Measurements from ENCODE around the gene SPOCK1.

Gene SPOCK1

GRCh38 chr5:137350791-137351190, 148.3 kb downstream of the SPOCK1 start:
- no peak overlapping the region for H3K4me3 ChIP-seq (ENCODE audit: low read depth, low read length)
- no peak for DNase-seq (ENCODE audit: low read depth)
- TF ChIP-seq CTCF (IDR thresholded peaks at IDR 0.05; ENCODE audit: control insufficient read depth, extremely low read depth, insufficient read depth), result no peak

- no peak for TF ChIP-seq CTCF (IDR thresholded peaks at IDR 0.05; ENCODE audit: control insufficient read depth, extremely low read depth, insufficient read depth)
- no peak overlapping the region for H3K4me3 ChIP-seq (ENCODE audit: low read depth, low read length)
- no peak for DNase-seq (ENCODE audit: low read depth)
Measured at GRCh38 chr5:137348759-137349158, 150.4 kb downstream of the SPOCK1 start.

GRCh38 chr5:137347865-137348264, 151.3 kb downstream of the SPOCK1 start:
- no peak for DNase-seq (ENCODE audit: low read depth)
- no peak for TF ChIP-seq CTCF (IDR thresholded peaks at IDR 0.05; ENCODE audit: control insufficient read depth, extremely low read depth, insufficient read depth)
- H3K4me3 ChIP-seq (ENCODE audit: low read depth, low read length), result no peak overlapping the region

GRCh38 chr5:137346281-137346680, 152.8 kb downstream of the SPOCK1 start:
- DNase-seq (ENCODE audit: low read depth), result no peak
- no peak for TF ChIP-seq CTCF (IDR thresholded peaks at IDR 0.05; ENCODE audit: control insufficient read depth, extremely low read depth, insufficient read depth)
- H3K4me3 ChIP-seq (ENCODE audit: low read depth, low read length), result no peak overlapping the region

GRCh38 chr5:137345396-137345795, 153.7 kb downstream of the SPOCK1 start:
- H3K4me3 ChIP-seq (ENCODE audit: low read depth, low read length), result no peak overlapping the region
- TF ChIP-seq CTCF (IDR thresholded peaks at IDR 0.05; ENCODE audit: control insufficient read depth, extremely low read depth, insufficient read depth), result no peak
- no peak for DNase-seq (ENCODE audit: low read depth)

- peak; percentile 69 for TF ChIP-seq CTCF (IDR thresholded peaks at IDR 0.05; ENCODE audit: control insufficient read depth, extremely low read depth, insufficient read depth)
- H3K4me3 ChIP-seq (ENCODE audit: low read depth, low read length), result no peak overlapping the region
- no peak for DNase-seq (ENCODE audit: low read depth)
Measured at GRCh38 chr5:137344723-137345322, 154.3 kb downstream of the SPOCK1 start.

GRCh38 chr5:137344021-137344420, 155.1 kb downstream of the SPOCK1 start:
- TF ChIP-seq CTCF (IDR thresholded peaks at IDR 0.05; ENCODE audit: control insufficient read depth, extremely low read depth, insufficient read depth), result no peak
- DNase-seq (ENCODE audit: low read depth), result no peak
- no peak overlapping the region for H3K4me3 ChIP-seq (ENCODE audit: low read depth, low read length)
